ENCODE results near the gene TBX2.

The TBX2 gene

DNA sequence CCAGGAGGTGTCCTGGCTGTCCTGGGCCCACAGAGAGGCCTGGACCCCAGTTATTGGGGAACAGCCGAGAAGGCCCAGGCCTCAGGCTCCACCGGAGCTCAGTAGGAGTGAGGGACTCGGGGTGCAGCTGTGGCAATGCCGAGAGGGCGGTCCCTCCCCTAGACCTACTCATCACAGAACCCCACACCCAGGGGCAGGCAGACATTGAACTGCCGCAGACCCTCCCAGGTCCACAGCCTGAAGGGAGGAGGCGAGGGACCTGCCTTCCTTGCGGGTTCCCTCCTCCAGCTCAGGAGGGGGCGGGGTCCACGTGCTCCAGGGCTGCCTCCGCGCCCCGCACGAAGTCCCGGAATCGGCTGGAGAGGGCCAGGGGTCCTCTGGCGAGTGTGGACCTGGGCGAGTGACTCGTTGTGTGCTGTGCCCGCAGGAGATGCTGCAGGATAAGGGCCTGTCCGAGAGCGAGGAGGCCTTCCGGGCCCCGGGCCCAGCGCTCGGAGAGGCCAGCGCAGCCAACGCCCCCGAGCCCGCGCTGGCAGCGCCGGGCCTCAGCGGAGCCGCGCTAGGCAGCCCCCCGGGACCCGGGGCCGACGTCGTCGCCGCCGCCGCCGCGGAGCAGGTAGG lies 56.5 kb downstream of the TBX2 start:
- no peak for DNase-seq

DNA sequence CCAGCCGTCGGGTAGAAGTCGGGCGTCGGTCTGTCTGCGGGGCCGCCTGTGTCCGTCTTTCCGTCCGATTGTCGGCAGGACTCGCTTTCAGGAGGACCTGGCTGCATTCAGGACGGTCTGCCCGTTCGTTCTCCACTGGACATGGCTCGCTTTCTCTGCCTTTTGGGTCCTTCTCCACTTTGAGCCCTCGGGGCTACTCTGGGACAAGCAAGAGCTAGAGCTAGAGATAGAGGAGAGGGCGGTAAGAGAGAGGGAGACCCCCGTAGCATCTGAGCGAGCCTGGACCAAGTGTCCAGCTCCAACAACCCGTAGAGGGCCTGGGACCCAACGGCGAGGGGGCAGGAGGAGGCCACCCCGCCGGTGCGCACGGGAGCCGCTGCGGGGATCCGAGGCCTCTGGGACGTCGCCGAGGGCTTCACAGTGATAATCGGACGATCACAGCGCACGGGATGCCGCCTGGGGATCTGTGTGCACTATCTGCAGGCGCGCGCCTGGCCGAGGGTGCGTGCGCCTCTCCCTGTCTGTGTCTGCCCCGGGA lies 57.1 kb downstream of the TBX2 start:
- DNase-seq, result peak; percentile 13

DNA sequence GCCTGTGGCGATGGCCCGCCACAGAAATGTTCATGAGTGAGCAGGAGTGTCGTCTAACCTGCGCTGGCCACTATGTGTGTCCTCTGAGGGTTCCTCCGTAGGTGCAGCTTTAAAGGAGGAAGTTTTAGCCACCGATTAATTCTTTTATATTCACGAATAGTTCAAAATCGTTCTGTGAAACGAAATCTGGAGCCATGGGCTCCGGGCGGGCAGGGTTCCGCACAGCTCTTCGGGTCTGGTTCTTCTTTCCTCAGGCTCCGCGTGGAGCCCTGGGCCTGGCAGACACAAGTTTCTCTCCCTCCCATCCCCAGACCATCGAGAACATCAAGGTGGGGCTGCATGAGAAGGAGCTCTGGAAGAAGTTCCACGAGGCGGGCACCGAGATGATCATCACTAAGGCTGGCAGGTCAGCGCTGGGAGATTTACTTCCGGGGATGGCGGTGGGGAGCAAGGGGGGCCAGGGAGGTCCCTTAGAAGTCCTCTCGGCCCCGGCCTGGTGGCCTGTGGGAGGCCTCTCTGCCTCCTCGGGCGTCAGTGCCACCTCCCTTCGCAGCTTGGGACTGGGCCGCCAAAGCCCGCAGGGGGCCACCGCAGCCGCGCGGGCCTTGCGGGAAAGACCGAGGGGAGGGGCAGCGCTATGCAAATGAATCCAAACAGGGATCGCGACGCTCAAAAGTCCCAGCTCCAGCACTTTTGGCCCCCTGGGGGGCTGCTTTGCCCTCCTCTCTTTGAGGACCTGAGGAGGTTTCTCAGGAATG lies 57.8 kb downstream of the TBX2 start:
- DNase-seq, result no peak

DNA sequence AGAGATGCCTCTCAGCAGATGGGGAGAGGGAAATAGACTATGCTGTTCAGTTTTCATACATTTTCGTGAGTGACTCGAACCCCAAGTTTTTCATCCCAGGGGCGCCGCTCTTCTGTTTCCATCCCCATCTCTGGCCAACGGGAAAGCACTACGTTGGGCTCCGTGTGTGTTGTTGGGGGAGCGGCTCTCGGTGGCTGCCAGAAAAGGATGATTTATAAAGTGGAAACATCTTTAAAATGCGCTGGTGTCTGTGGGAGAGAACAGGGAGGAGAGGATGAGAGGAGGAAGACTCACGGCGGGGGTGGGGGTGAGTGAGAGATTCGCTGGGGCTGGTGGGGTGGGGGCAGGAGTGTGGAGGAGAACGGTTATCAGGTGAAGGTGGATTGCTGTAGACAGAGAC lies 58.4 kb downstream of the TBX2 start:
- no peak for DNase-seq

DNA sequence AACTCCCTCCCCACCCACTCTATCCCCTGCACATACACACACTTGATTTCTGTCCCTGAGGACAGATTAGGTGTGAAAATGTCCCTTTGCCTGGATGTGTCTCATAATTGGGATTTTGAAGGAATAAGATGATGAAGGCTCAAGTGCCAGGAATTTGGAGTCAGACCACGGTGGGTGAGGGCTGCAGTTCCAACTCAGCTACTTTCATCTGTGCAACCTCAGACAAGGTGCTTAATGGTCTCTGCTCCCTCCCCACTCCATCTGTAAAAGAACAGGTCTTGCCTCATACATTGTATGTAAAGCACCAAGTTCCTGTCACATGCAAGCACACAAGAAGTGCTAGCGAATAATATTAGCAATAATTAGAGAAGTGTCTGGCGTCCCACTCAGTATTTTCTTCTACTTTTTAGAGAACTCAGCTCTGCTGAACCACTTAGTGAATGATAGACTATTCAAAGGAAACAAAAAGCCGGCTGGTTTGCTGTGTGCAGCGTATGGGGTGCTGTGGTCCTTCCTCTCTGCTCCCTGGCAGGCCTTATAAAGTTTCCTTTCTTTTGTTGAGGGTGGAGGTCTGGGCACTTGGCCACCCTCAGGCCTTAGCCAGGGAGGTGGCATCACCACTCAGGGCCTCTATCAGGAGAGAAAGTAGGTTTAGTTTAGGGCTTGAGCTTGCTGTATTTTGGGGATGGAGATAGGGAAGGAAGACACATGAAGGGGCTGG lies 58.9 kb downstream of the TBX2 start:
- no peak for DNase-seq

Data from activated CD4-positive, alpha-beta T cell treated with anti-CD3 and anti-CD28 coated beads, Interleukin-10, Interleukin-2, amounts not matched to agents 100 ng/mL and 50 ng/mL, durations not matched to agents 16 hours and 8 hours (primary cell).